ENCODE measurements around the gene GPC5.

Gene GPC5

GRCh38 chr13:92727118-92727517, 1328.7 kb downstream of the GPC5 start:
- no peak for TF ChIP-seq CTCF (IDR thresholded peaks at IDR 0.05; ENCODE audit: control extremely low read depth, extremely low read depth, low read depth, missing control alignments)
- ChIA-PET CTCF (interaction anchor here (0.8 to 1.8 kb wide), 4 partner anchors 8 to 60 kb away, joined by 3 to 4 read pairs (median 3); no protein-coding TSS in a partner anchor), POLR2A (no interaction called here)
- DNase-seq (ENCODE audit: extremely low spot score): no peak

GRCh38 chr13:92734068-92734467, 1335.6 kb downstream of the GPC5 start:
- no peak for TF ChIP-seq CTCF (IDR thresholded peaks at IDR 0.05; ENCODE audit: control extremely low read depth, extremely low read depth, low read depth, missing control alignments)
- ChIA-PET POLR2A (no interaction called here), CTCF (no interaction called here)
- DNase-seq (ENCODE audit: extremely low spot score): no peak

- TF ChIP-seq CTCF (IDR thresholded peaks at IDR 0.05; ENCODE audit: control extremely low read depth, extremely low read depth, low read depth, missing control alignments): no peak
- CTCF ChIA-PET: interaction anchor here (1.2 kb wide), 1 partner anchor 8 kb away, joined by 3 read pairs; no protein-coding TSS in a partner anchor
- DNase-seq (ENCODE audit: extremely low spot score): no peak
- POLR2A ChIA-PET: no interaction called here
These were observed 1336.1 kb downstream of the GPC5 start for GRCh38 chr13:92734545-92734944.

GRCh38 chr13:92735909-92736308, 1337.5 kb downstream of the GPC5 start:
- no peak for DNase-seq (ENCODE audit: extremely low spot score)
- ChIA-PET POLR2A (no interaction called here), CTCF (interaction anchor here (1.9 kb wide), 1 partner anchor 9 kb away, joined by 4 read pairs; no protein-coding TSS in a partner anchor)
- TF ChIP-seq CTCF (IDR thresholded peaks at IDR 0.05; ENCODE audit: control extremely low read depth, extremely low read depth, low read depth, missing control alignments): no peak

- TF ChIP-seq CTCF (IDR thresholded peaks at IDR 0.05; ENCODE audit: control extremely low read depth, extremely low read depth, low read depth, missing control alignments): no peak
- ChIA-PET POLR2A (no interaction called here), CTCF (interaction anchor here (1.6 kb wide), 1 partner anchor 11 kb away, joined by 3 read pairs; no protein-coding TSS in a partner anchor)
- no peak for DNase-seq (ENCODE audit: extremely low spot score)
These were observed 1340.9 kb downstream of the GPC5 start for GRCh38 chr13:92739306-92739818.

- TF ChIP-seq CTCF (IDR thresholded peaks at IDR 0.05; ENCODE audit: control extremely low read depth, extremely low read depth, low read depth, missing control alignments): no peak
- CTCF ChIA-PET: no interaction called here
- POLR2A ChIA-PET: no interaction called here
- no peak for DNase-seq (ENCODE audit: extremely low spot score)
These were observed 1345.6 kb downstream of the GPC5 start for GRCh38 chr13:92743992-92744391.

Measured in GM10248 (cell line).